ENCODE data around the gene TFF2. TPM values are rescaled to one million over a fixed set of nuclear protein-coding genes. Genes with fewer than 3 reads are reported as not detected.
A peak's percentile ranks its signal among the peaks of the same experiment; 100 is the strongest.

The TFF2 gene
- polyA plus RNA-seq, 4 donors = 0.21 to 5.0 (median 1.4) TPM; not detected in 1

DNA sequence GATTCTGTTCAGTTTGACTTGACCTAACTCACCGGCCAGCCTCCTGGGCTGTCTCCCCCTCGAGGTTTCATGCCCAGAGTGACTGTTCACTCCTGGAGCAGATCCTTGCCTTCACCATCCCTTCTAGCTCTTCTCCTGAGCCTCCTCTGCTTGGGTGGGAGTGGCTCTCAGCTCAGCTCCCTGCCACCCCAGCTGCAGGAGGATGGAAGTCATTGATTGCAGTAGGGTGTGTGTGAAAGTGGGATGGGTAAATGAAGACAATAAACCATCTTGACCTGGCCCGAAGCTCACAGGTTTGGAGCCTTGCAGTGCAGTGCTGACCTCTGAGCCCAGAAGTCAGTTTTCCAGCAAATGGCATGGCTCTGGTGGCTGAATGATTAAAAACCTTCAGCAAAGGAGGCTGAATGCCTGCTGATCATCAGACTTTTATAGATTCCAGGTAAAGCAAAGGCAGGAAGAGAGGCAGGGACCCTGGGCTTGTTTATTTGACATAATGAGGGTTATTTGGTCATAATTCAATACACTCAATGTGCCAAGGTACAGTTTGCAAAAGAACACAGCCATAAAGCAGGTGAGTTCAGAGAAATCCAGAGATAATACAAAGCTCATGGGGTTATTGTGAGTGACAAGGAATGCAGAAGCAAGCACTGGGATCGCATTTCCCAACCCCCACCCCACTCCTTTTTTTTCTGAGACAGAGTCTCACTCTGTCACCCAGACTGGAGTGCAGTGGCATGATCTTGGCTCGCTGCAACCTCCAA, 18.1 kb downstream of the TFF2 start:
- Histone ChIP-seq H3K27ac (ENCODE audit: low read depth in 1 of 3, low read length in 2 of 3) (peak overlapping the region in 1 of 3 donors; percentile 92), H3K27me3 (ENCODE audit: control insufficient read depth in 3 of 3, insufficient read depth in 3 of 3, low read length in 3 of 3) (no peaks in the 10 kb centered on the region), H3K4me1 (ENCODE audit: control insufficient read depth in 3 of 3, insufficient read depth in 2 of 3, low read depth in 1 of 3, low read length in 2 of 3) (peaks cover 0 to 45% (median 0%) of the 10 kb centered on the region in 3 donors)

DNA sequence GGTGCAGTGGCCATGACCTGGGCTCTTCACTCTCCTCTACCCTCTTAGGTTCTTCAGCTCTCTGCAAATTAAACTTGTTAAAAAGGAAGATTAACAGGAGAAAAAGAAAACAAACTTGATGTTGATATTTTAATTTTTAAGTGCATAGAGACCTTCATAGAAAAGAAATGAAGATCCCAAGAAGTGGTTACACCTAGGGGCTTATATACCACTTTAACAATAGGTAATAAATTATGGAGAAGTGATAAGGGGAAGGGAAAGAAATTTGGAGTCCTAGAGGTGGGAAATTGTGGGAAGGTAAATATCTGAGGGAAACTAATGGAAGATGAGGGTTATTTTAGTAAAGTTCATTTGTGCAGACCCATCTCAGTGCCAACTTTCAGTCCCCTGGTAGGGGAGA, 19.1 kb downstream of the TFF2 start:
- Histone ChIP-seq H3K36me3 (ENCODE audit: control insufficient read depth in 3 of 3, insufficient read depth in 2 of 3, low read depth in 1 of 3, low read length in 3 of 3) (no peaks in the 10 kb centered on the region), H3K9me3 (ENCODE audit: control insufficient read depth in 2 of 2, insufficient read depth in 1 of 2, low read depth in 1 of 2, low read length in 1 of 2) (peaks cover 0 to 6% of the 10 kb centered on the region in 2 donors), H3K4me3 (ENCODE audit: low read depth in 1 of 3, low read length in 3 of 3) (no peak overlapping the region), H3K27ac (ENCODE audit: low read depth in 1 of 3, low read length in 2 of 3) (peak overlapping the region in 1 of 3 donors; percentile 92), H3K27me3 (ENCODE audit: control insufficient read depth in 3 of 3, insufficient read depth in 3 of 3, low read length in 3 of 3) (no peaks in the 10 kb centered on the region), H3K4me1 (ENCODE audit: control insufficient read depth in 3 of 3, insufficient read depth in 2 of 3, low read depth in 1 of 3, low read length in 2 of 3) (peaks cover 0 to 45% (median 0%) of the 10 kb centered on the region in 3 donors)
- DNase-seq = no peak
- no peak for FAIRE-seq

More for the DNA sequence above, 18.1 kb downstream of the TFF2 start:
- FAIRE-seq (no peak), DNase-seq (peak; percentile 74 to 92)
- H3K36me3 ChIP-seq (ENCODE audit: control insufficient read depth in 3 of 3, insufficient read depth in 2 of 3, low read depth in 1 of 3, low read length in 3 of 3) = no peaks in the 10 kb centered on the region
- 16 to 56% (median 33%) methylated on average over 5 of the region's 5 CpGs for WGBS, 3 donors
- H3K9me3 ChIP-seq (ENCODE audit: control insufficient read depth in 2 of 2, insufficient read depth in 1 of 2, low read depth in 1 of 2, low read length in 1 of 2) = peaks cover 0 to 6% of the 10 kb centered on the region in 2 donors
- H3K4me3 ChIP-seq (ENCODE audit: low read depth in 1 of 3, low read length in 3 of 3) = no peak overlapping the region

DNA sequence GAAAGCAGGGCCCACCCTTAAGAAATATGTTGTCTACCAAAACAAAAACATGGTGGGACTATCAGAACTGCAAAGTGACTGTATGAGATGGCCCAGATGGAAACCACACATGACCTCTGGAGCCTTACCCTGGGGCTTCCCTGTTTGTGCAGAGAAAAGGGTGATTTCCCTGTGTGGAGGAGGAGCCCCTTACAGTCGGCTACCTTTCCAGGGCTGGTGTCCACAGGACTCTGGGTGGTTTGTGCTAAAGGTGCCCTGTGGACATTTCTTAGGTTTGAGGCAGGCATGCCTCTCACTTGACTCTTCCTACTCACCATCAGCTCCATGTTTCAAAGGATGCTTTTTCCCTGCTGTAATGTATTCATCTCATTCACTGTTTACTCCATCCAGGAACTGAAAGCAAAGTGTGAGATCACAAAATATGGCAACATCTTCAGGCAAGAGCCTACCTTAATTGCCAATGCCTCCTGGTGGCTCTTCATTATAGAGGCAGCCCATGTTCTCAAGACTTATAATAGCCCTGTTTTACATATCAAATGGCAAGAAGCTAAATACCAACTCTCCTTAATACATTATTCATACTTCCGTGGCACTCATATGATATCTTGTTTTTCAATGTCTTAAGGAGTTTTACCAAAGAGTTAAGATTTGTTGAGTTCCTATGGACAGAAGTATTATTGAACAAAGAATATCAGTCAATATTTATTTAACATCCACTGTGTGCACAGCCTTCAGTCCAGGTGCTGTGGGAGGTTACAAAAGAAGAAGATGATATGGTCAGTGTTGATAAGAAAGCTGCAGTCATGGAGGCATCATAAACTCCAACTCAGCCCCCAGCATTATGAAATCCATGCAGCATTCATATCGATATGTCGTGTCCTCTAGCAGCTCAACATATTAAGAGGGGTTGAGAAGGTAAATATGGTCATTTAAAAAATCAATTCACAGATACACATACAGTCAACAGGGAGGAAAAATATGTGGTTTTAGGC, 20.1 kb downstream of the TFF2 start:
- H3K4me3 ChIP-seq (ENCODE audit: low read depth in 1 of 3, low read length in 3 of 3) = no peak overlapping the region
- 83 to 90% (median 83%) methylated on average over 4 of the region's 4 CpGs for WGBS, 3 donors
- H3K36me3 ChIP-seq (ENCODE audit: control insufficient read depth in 3 of 3, insufficient read depth in 2 of 3, low read depth in 1 of 3, low read length in 3 of 3) = no peaks in the 10 kb centered on the region
- FAIRE-seq (no peak), DNase-seq (peak; percentile 32 to 66)
- no peaks in the 10 kb centered on the region for H3K27me3 ChIP-seq (ENCODE audit: control insufficient read depth in 3 of 3, insufficient read depth in 3 of 3, low read length in 3 of 3)
- H3K27ac ChIP-seq (ENCODE audit: low read depth in 1 of 3, low read length in 2 of 3) = peak overlapping the region in 1 of 3 donors; percentile 92
- H3K4me1 ChIP-seq (ENCODE audit: control insufficient read depth in 3 of 3, insufficient read depth in 2 of 3, low read depth in 1 of 3, low read length in 2 of 3) = peaks cover 0 to 41% (median 0%) of the 10 kb centered on the region in 3 donors
- peaks cover 0 to 6% of the 10 kb centered on the region in 2 donors for H3K9me3 ChIP-seq (ENCODE audit: control insufficient read depth in 2 of 2, insufficient read depth in 1 of 2, low read depth in 1 of 2, low read length in 1 of 2)

DNA sequence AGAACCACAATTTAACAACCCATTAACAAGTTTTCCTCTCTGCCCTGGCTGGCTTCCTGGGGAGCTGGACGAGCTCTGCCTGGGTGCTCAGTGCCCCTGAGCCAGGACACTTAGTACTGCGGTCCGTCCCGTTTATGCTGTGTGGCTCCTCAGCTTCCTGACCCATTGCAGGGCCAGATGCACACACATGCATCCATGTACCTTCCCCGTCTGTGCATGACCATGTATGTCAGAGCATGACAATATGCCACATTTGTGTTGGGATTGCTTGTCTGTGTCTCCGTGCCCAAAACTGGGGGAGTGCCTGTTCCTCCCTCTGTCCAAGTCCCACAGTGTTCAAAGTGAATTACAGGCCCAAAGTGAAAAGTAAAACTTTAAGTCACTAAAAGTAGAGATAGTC, 25.9 kb downstream of the TFF2 start:
- H3K9me3 ChIP-seq (ENCODE audit: control insufficient read depth in 2 of 2, insufficient read depth in 1 of 2, low read depth in 1 of 2, low read length in 1 of 2) = peaks cover 0 to 13% of the 10 kb centered on the region in 2 donors
- WGBS, 3 donors = 84 to 88% (median 86%) methylated on average over 6 of the region's 6 CpGs
- H3K4me3 ChIP-seq (ENCODE audit: low read depth in 1 of 3, low read length in 3 of 3) = no peak overlapping the region
- H3K27ac ChIP-seq (ENCODE audit: low read depth in 1 of 3, low read length in 2 of 3) = no peak overlapping the region
- FAIRE-seq (no peak), DNase-seq (no peak)
- H3K27me3 ChIP-seq (ENCODE audit: control insufficient read depth in 3 of 3, insufficient read depth in 3 of 3, low read length in 3 of 3) = no peaks in the 10 kb centered on the region
- H3K36me3 ChIP-seq (ENCODE audit: control insufficient read depth in 3 of 3, insufficient read depth in 2 of 3, low read depth in 1 of 3, low read length in 3 of 3) = no peaks in the 10 kb centered on the region
- H3K4me1 ChIP-seq (ENCODE audit: control insufficient read depth in 3 of 3, insufficient read depth in 2 of 3, low read depth in 1 of 3, low read length in 2 of 3) = peaks cover 0 to 25% (median 0%) of the 10 kb centered on the region in 3 donors

- Histone ChIP-seq H3K4me3 (ENCODE audit: low read depth in 1 of 3, low read length in 3 of 3) (no peak overlapping the region), H3K27me3 (ENCODE audit: control insufficient read depth in 3 of 3, insufficient read depth in 3 of 3, low read length in 3 of 3) (no peaks in the 10 kb centered on the region), H3K27ac (ENCODE audit: low read depth in 1 of 3, low read length in 2 of 3) (no peak overlapping the region), H3K4me1 (ENCODE audit: control insufficient read depth in 3 of 3, insufficient read depth in 2 of 3, low read depth in 1 of 3, low read length in 2 of 3) (peaks cover 0 to 40% (median 0%) of the 10 kb centered on the region in 3 donors), H3K9me3 (ENCODE audit: control insufficient read depth in 2 of 2, insufficient read depth in 1 of 2, low read depth in 1 of 2, low read length in 1 of 2) (peaks cover 0 to 8% of the 10 kb centered on the region in 2 donors), H3K36me3 (ENCODE audit: control insufficient read depth in 3 of 3, insufficient read depth in 2 of 3, low read depth in 1 of 3, low read length in 3 of 3) (no peaks in the 10 kb centered on the region)
- FAIRE-seq (no peak), DNase-seq (no peak)
- 87 to 94% (median 92%) methylated on average over 4 of the region's 4 CpGs for WGBS, 3 donors
Observed at GRCh38 chr21:42321845-42322244, 28.9 kb downstream of the TFF2 start.

DNA sequence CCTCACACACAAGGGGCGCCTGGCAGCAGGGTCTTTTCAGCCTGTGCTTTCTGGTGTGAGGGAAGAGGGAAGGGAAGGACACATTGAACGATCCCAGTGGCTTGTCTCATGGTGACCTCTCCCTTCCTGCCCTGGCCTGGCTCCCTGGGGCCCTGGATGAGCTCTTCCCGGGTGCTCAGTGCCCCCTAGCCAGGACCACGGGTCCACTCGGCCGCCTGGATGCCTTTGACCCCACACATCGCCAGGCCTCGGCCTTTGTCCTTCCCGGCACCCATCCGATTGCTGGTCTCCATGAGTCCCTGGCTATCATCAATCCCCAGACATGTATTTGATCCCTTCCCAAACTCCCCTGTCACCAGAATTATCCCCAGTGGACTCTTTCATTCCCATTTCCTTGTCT, 29.6 kb downstream of the TFF2 start:
- FAIRE-seq = no peak

GRCh38 chr21:42320791-42321190, 30.0 kb downstream of the TFF2 start:
- no peak overlapping the region for H3K4me3 ChIP-seq (ENCODE audit: low read depth in 1 of 3, low read length in 3 of 3)
- no peaks in the 10 kb centered on the region for H3K36me3 ChIP-seq (ENCODE audit: control insufficient read depth in 3 of 3, insufficient read depth in 2 of 3, low read depth in 1 of 3, low read length in 3 of 3)
- no peak for FAIRE-seq
- no peaks in the 10 kb centered on the region for H3K27me3 ChIP-seq (ENCODE audit: control insufficient read depth in 3 of 3, insufficient read depth in 3 of 3, low read length in 3 of 3)
- 89 to 96% (median 96%) methylated on average over 8 of the region's 8 CpGs for WGBS, 3 donors
- peak overlapping the region in 1 of 3 donors; percentile 72 for H3K27ac ChIP-seq (ENCODE audit: low read depth in 1 of 3, low read length in 2 of 3)
- H3K4me1 ChIP-seq (ENCODE audit: control insufficient read depth in 3 of 3, insufficient read depth in 2 of 3, low read depth in 1 of 3, low read length in 2 of 3) = peaks cover 0 to 49% (median 2%) of the 10 kb centered on the region in 3 donors
- no peak for DNase-seq
- peaks cover 0 to 8% of the 10 kb centered on the region in 2 donors for H3K9me3 ChIP-seq (ENCODE audit: control insufficient read depth in 2 of 2, insufficient read depth in 1 of 2, low read depth in 1 of 2, low read length in 1 of 2)

More for the DNA sequence above, 29.6 kb downstream of the TFF2 start:
- peaks cover 0 to 8% of the 10 kb centered on the region in 2 donors for H3K9me3 ChIP-seq (ENCODE audit: control insufficient read depth in 2 of 2, insufficient read depth in 1 of 2, low read depth in 1 of 2, low read length in 1 of 2)
- no peaks in the 10 kb centered on the region for H3K36me3 ChIP-seq (ENCODE audit: control insufficient read depth in 3 of 3, insufficient read depth in 2 of 3, low read depth in 1 of 3, low read length in 3 of 3)
- peaks cover 0 to 46% (median under 1%) of the 10 kb centered on the region in 3 donors for H3K4me1 ChIP-seq (ENCODE audit: control insufficient read depth in 3 of 3, insufficient read depth in 2 of 3, low read depth in 1 of 3, low read length in 2 of 3)
- H3K27ac ChIP-seq (ENCODE audit: low read depth in 1 of 3, low read length in 2 of 3) = peak overlapping the region in 1 of 3 donors; percentile 72
- no peak overlapping the region for H3K4me3 ChIP-seq (ENCODE audit: low read depth in 1 of 3, low read length in 3 of 3)
- 86 to 94% (median 89%) methylated on average over 9 to 10 of the region's 10 CpGs for WGBS, 3 donors
- no peak for DNase-seq
- H3K27me3 ChIP-seq (ENCODE audit: control insufficient read depth in 3 of 3, insufficient read depth in 3 of 3, low read length in 3 of 3) = no peaks in the 10 kb centered on the region

All from small intestine (tissue), 7 donors.